ENCODE results near the gene PRIM2.
"Not testable (repeated sequence)": the region's sequence is repeated elsewhere in the genome, so short reads cannot be mapped to it uniquely, and the experiment has no call there.

The PRIM2 gene

DNA sequence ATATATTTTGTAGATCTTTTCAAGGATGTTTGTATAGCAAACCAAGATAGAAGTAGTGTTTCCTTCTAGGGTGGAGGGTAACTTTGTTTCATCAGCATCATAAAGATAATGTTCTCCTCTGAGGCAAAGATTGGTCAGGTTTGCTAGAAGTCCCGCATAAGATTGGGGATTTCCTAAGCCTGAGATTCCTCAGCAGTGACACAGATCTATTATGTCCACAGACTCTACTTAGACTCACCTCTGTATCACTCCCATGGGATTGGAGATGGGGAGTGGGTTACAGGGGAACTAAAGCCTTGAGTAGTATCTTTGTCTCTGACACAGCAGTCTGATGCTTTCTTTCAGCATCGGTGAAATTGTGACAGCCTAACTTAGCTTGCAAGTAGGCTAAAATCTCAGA, 341.1 kb downstream of the PRIM2 start:
- not testable (repeated sequence) for DNase-seq

DNA sequence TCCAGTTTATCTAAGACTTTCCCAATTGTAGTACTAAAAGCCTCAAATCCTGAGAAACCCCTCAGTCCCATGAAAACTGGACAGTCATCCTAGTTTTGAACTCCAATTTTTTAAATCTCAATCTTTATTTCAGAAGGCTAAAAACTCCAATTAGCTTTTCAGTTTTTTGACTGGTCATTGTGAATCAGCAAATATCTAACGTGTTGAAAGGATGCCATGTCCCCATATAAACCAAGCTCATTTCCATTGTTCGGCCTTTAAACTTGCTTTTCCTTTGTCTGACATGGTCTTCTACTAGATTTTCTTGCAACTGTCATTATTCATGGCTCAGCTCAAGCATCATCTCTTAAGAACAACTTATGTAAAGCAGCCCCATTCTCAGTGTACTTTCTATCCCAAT, 342.4 kb downstream of the PRIM2 start:
- DNase-seq = not testable (repeated sequence)

DNA sequence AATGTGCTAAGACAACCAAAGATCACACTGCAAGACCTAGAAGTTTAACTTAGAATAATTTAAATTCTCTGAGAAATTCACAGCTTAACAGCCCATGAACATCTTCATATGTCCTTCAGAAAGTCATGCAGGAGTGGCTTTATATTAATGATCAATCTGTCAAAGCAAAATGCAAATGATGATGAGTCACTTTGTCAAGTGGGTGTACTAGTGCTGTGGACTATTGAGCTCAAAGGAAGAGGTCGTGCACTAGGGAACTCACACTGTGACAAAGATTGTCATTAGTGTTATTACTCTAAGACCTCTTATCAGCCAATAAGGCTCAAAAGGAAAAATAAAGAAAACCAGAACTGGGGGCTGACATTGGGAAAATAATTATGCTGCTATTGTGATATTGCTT, 343.5 kb downstream of the PRIM2 start:
- not testable (repeated sequence) for DNase-seq

DNA sequence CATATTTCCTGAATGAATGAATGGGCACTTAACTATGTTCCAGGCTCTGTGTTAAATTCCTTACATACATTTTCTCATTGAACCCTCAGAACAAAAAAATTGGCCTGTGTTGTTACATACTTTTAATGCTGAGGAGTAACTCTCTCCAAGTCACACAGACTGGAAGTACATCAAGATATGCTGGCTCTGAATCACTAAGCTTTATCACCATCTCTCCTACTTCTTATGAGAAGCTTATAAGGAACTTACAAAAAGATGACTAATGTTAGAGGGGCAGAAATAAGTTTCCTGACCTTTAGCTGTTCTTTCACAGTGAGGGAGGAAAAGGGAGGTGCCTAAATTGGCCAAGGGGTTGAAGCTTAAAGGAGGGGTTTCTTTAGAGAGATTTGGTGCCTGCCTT, 350.7 kb downstream of the PRIM2 start:
- not testable (repeated sequence) for DNase-seq

DNA sequence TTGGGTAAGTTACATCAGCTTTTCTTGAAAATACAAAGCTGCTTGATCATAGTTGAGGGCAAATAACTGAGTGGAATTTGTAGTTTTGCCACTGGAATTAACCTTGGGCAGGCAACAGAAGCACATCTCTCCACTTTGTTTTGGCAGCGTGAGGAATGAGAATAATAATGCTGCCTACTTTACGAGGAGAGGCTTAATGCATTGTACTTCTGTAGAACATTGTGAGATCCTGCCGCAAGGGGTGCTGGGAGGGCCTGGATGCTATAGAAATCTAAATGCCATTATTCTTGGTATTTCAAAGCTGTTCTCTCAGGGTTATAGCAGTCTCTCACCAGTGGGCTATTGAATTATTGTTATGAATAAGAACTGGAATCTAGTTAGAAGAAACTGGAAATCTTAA, 353.8 kb downstream of the PRIM2 start:
- DNase-seq = not testable (repeated sequence)

DNA sequence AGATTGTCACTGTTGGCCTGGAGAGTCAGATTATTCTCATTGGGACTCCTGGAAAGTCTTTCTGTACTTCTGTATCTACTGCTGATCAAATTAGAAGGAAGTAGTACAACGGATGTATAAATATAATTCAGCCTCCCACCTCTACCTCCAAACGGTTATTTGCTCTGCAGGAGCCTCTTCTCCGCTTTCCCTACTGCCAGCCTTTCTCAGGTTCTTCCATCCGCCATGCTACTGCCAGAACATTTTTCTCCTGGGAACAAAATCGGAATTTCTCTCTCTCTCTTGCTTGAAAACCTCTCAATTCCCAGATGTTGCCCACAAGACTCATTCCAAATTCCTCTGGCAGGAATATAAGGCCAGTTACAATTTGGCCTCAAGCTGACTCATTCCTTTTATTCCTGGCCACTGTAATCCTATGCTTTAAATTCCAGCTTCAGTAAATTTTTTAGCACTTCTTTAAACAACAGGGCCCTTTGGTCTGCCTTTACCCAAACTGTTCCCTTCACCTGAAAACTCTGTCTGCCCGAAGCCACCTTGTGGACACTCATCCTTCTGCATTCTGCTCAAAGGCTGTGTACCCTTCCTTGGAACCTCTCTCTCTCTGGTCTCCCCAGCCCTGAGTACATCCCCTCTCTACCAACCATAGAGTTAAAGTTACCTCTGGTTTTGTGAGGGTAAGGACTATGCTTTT, 354.7 kb downstream of the PRIM2 start:
- DNase-seq = not testable (repeated sequence)

DNA sequence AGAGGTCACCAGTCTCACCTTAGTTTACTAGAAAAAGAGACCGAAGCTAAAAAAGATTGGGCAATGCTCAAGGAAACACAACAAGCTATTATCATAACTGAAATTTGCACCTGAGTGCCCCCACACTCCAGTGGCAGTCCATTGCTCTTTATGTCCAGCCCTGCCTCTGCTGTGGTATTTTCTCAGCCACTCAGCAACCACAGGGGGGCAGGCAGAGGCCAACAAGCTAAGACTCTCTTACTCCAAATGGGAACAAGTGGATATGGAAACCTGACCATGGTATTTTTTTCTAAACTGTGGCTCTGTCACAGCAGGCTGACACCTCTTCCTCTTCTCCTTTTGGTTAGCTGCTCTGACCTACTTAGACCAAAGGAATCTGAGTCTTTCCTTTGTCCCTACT, 355.9 kb downstream of the PRIM2 start:
- not testable (repeated sequence) for DNase-seq

DNA sequence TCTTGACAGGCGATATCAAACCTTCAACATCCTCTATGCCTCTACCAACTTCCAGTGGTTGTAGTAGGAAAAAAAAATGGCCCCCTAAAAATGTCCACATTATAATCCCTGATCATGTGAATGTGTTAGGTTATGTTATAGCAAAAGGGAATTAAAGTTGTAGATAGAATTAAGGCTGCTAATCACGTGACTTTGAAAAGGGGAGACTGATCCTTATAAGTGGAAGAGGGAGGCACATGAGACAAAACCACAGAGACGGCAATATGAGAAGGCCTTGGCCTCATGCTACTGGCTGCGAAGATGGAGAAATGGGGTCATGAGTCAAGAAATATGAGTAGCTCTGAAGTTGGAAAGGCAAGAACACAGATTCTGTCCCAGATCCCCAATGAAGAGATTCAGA, 358.0 kb downstream of the PRIM2 start:
- not testable (repeated sequence) for DNase-seq

DNA sequence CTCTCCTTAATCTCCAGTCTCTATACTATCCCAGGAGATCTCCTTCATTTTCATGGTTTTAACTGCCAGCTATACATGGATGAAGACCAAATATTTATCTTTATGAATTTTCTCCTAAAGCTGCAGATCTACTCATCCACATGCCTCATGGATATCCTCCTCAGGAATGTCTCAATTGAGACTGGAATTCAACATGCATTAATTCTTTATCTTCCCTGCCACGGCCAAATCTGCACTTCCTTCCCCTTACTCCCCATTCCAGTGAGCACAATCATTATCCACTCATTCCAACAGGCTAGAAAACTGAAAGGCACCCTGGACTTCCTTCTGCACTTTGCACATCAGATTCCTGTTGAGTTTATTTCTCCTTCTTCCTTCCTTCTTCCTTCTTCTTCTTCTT, 379.0 kb downstream of the PRIM2 start:
- not testable (repeated sequence) for DNase-seq

Data from SIG-M5 (cell line).